ENCODE data around the gene ZBTB47.

The ZBTB47 gene

DNA sequence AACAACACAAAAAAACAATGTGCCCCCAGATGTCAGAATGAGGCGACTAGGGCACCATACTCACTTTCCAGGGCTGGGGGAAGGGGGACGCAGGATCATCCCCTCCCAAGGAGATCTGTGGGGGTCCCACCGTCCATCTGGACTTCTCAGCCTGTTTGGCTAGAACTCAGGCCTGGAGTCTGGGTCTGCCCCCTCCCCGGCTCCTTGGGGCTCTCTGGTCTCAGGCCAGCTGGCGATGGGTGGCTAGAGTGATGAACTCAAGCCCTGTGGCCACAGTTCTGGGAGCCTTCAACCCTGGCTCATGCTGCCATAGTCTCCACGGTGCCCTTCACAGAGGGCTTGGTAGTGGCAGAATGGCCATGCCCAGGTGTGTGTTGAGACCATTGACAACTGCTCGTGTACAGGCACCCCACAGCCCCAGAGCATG is 13.6 kb downstream of the ZBTB47 start:
- Mint-ChIP-seq H3K4me3 (no peak overlapping the region), H3K36me3 (peaks cover 3% of the 10 kb centered on the region), H3K27me3 (no peaks in the 10 kb centered on the region), H3K9me3 (ENCODE audit: low read depth) (no peaks in the 10 kb centered on the region), H3K27ac (no peak overlapping the region), H3K4me1 (ENCODE audit: low read depth) (no peaks in the 10 kb centered on the region)

DNA sequence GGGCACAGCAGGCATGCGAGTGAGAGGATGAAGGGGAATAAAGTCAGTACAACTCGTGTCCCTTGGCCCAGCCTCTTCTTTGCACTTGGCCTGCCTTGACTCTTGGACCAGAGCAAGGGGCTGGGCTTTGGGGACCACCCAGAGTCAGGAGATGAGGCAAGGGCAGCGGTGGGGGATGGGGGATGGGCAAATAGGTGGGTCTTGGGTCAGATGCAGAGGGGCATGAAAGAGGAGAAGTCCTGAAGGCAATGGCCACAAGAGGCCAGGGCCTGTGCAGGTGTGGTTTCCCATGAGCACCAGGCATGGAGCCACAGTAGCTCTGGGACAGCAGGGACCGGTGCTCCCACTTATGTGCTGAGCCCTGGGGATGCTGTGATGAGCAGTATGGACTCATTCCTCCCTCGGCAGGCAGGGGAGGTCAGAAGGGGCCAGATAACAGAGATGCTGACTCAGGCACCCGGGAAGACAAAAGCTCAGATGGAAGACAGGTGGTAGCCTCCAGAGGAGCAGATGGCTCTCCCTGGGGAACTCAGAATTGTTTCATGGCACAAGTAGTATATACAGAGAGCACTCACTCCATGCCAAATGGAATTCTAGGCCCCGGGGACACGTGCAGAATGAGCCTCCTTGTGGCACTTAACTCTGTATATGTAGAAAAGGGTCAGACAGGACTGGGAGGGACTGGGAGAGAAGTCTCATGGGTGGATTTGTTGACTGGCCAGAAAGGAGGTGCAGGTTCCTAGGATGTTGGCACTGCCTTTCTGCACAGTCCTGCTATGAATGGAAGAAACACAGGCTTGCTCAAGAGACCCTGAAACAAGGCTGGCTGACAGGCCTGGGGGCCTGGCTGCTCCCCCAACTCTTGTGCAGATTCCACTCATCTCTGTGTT is 14.3 kb downstream of the ZBTB47 start:
- no peaks in the 10 kb centered on the region for H3K27me3 Mint-ChIP-seq
- no peak overlapping the region for H3K27ac Mint-ChIP-seq
- H3K4me1 Mint-ChIP-seq (ENCODE audit: low read depth) = no peaks in the 10 kb centered on the region
- H3K4me3 Mint-ChIP-seq = no peak overlapping the region
- H3K36me3 Mint-ChIP-seq = peaks cover 3% of the 10 kb centered on the region
- H3K9me3 Mint-ChIP-seq (ENCODE audit: low read depth) = no peaks in the 10 kb centered on the region

DNA sequence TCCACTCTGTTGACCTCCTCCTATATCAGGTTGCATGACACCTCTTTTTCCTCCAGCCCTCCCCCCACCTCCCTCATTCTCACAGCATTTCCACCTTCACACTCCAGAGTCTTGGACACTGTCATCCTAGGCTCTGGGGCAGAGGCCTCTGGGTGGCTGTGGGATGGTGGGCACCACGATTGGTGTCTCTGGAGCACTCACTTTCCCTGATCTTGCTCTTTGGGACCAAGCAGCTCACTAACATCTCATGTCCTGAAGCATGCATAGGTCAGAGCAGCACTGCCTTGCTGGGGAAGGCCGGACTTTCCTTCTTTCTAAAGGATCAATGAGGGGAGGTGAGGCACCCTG is 14.9 kb downstream of the ZBTB47 start:
- Mint-ChIP-seq H3K36me3 (peaks cover 3% of the 10 kb centered on the region), H3K4me1 (ENCODE audit: low read depth) (no peaks in the 10 kb centered on the region), H3K9me3 (ENCODE audit: low read depth) (no peaks in the 10 kb centered on the region), H3K27ac (no peak overlapping the region), H3K4me3 (no peak overlapping the region), H3K27me3 (no peaks in the 10 kb centered on the region)

DNA sequence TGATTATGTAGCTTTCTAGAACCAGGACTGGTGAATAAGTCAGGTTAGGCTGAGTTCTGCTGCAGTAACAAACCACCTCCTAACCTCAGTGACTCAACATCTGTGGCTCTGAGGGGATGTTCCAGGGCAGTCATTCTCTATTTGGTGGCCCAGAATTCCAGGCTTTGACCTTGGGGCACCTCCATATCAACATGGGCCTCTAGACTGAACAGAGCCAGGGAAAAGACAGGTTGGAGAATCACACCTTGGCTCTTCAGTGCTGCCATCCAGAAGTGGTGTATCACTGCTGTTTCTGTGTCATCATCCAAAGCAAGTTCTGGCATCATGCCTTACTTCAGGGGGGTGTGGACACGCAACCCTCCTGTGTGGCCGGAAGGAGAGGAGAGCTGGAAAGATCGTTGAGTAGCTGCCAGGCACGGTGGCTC is 15.3 kb downstream of the ZBTB47 start:
- H3K27me3 Mint-ChIP-seq = no peaks in the 10 kb centered on the region
- peaks cover 3% of the 10 kb centered on the region for H3K36me3 Mint-ChIP-seq
- H3K4me3 Mint-ChIP-seq = no peak overlapping the region
- no peaks in the 10 kb centered on the region for H3K4me1 Mint-ChIP-seq (ENCODE audit: low read depth)
- no peak overlapping the region for H3K27ac Mint-ChIP-seq
- H3K9me3 Mint-ChIP-seq (ENCODE audit: low read depth) = no peaks in the 10 kb centered on the region

DNA sequence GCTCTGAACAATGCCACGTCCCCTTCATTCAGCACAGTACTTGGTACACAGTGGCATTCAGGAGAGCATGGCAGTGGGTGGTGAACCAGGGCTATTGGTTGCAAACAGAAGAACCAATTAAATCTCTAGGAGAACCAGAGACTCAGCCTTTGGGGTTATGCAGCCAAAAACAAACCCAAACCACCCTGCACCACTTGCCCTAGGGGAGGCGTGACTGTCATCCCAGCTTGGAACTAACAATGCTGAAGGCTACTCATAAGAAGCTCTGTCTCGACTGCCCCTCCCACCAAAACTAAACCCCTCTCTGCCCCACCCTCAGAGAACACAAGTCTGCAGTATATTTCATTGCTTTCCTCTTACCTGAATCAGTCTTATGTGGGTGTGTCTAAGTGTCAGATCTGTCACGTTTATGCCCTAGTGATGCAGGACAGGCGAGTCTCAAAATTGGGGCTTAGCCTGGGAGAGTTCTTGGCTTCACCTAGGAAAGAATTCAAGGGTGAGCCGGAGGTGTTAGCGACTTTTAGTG is 16.6 kb downstream of the ZBTB47 start:
- H3K4me1 Mint-ChIP-seq (ENCODE audit: low read depth) = no peaks in the 10 kb centered on the region
- no peaks in the 10 kb centered on the region for H3K27me3 Mint-ChIP-seq
- H3K36me3 Mint-ChIP-seq = peaks cover 3% of the 10 kb centered on the region
- H3K9me3 Mint-ChIP-seq (ENCODE audit: low read depth) = no peaks in the 10 kb centered on the region
- no peak overlapping the region for H3K4me3 Mint-ChIP-seq
- H3K27ac Mint-ChIP-seq = no peak overlapping the region

DNA sequence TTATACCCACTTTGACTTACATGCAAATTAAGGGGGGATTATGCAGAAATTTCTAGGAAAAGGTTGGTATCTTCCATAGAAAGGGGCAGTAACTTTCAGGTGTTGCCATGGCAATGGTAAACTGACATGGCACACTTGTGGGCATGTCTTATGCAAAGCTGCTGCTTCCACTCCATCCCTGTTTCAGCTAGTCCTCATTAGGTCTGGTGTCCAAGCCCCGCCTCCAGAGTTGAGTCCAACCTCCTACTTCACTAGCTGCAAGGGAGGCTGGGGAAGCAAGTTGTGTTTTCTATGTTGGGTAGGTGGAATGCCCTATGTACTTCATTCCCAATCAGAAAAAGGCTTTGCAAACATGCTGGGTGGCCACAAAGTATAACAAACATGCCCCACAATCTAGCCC is 17.2 kb downstream of the ZBTB47 start:
- Mint-ChIP-seq H3K27me3 (no peaks in the 10 kb centered on the region), H3K27ac (no peak overlapping the region), H3K4me3 (no peak overlapping the region), H3K4me1 (ENCODE audit: low read depth) (no peaks in the 10 kb centered on the region), H3K36me3 (peaks cover 3% of the 10 kb centered on the region), H3K9me3 (ENCODE audit: low read depth) (no peaks in the 10 kb centered on the region)

DNA sequence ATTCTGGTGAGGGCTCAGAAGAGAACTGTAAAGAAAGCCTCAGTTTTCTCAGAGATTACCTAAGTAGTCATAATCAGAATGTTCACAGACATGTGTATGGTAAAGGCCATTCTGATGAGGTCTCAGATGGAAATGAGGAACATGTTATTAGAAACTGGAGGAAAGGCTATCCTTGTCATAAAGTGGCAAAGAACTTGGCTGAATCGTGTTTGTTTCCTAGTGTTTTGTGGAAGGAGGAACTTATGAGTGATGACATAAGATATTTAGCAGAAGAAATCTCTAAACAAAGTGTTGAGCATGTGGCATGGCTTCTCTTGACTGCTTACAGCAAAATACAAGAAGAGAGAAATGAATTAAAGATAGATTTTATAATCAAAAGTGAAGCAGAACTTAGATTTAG is 19.0 kb downstream of the ZBTB47 start:
- Mint-ChIP-seq H3K4me3 (no peak overlapping the region), H3K27me3 (peaks cover 4% of the 10 kb centered on the region), H3K36me3 (peaks cover 7% of the 10 kb centered on the region), H3K4me1 (ENCODE audit: low read depth) (no peaks in the 10 kb centered on the region), H3K9me3 (ENCODE audit: low read depth) (peaks cover under 1% of the 10 kb centered on the region), H3K27ac (no peak overlapping the region)

DNA sequence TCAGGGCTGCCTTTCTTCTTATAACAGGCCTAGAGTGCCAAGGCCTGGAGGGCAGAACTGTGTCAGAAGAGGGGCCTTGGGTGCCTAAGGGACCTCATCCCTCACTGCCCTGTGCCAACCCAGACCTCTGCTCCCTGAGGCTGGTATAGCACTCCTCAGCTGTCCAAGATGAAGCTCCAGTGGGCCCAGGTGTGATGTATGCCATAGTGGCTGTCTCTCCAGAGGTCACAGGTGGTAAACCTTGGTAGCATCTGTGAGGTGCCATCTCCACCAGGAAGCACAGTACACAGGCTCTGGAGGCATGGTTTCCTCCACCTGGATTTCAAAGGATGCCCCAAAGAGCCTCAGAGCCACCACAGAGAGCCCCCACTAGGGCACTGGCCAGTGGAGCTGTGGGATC is 19.6 kb downstream of the ZBTB47 start:
- Mint-ChIP-seq H3K4me1 (ENCODE audit: low read depth) (no peaks in the 10 kb centered on the region), H3K36me3 (peaks cover 13% of the 10 kb centered on the region), H3K27me3 (peaks cover 7% of the 10 kb centered on the region), H3K27ac (no peak overlapping the region), H3K4me3 (no peak overlapping the region), H3K9me3 (ENCODE audit: low read depth) (peaks cover 7% of the 10 kb centered on the region)

DNA sequence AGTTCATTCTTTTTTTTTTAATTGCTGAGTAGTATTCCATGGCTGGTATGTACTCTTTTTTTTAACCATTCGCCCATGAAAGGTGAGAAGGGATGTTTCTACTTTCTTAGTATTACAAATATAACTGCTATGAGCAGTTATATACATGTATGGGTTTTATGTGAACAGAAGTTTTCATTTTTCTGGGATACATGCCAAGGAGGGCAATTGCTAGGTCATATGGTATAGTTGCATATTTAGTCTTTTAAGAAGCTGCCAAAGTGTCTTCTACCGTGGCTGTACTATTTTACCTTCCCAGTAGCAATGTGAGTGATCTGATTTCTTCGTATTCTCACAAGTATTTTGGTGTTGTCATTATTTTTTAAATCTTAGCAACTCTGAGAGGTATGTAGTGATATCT is 20.6 kb downstream of the ZBTB47 start:
- H3K9me3 Mint-ChIP-seq (ENCODE audit: low read depth) = peaks cover 12% of the 10 kb centered on the region
- no peaks in the 10 kb centered on the region for H3K4me1 Mint-ChIP-seq (ENCODE audit: low read depth)
- peaks cover 7% of the 10 kb centered on the region for H3K27me3 Mint-ChIP-seq
- no peak overlapping the region for H3K27ac Mint-ChIP-seq
- H3K36me3 Mint-ChIP-seq = peaks cover 11% of the 10 kb centered on the region
- H3K4me3 Mint-ChIP-seq = no peak overlapping the region

DNA sequence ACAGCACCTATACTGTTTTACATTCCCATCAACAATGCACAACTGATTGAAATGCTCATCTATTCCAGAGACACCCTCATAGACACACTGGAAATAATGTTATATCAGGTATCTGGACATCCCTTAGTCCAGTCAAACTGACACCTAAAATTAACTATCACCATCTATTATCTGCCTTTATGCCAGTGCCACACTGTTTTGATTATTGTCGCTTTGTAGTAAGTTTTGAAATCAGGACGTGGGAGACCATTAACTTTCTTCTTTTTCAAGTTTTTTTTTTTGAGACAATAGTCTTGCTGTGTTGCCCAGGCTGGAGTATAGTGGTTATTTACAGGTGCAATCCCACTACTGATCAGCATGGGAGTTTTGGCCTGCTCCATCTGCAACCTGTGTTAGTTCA is 22.4 kb downstream of the ZBTB47 start:
- no peak overlapping the region for H3K4me3 Mint-ChIP-seq
- H3K27me3 Mint-ChIP-seq = peaks cover 7% of the 10 kb centered on the region
- no peak overlapping the region for H3K27ac Mint-ChIP-seq
- peaks cover 12% of the 10 kb centered on the region for H3K9me3 Mint-ChIP-seq (ENCODE audit: low read depth)
- no peaks in the 10 kb centered on the region for H3K4me1 Mint-ChIP-seq (ENCODE audit: low read depth)
- peaks cover 11% of the 10 kb centered on the region for H3K36me3 Mint-ChIP-seq

DNA sequence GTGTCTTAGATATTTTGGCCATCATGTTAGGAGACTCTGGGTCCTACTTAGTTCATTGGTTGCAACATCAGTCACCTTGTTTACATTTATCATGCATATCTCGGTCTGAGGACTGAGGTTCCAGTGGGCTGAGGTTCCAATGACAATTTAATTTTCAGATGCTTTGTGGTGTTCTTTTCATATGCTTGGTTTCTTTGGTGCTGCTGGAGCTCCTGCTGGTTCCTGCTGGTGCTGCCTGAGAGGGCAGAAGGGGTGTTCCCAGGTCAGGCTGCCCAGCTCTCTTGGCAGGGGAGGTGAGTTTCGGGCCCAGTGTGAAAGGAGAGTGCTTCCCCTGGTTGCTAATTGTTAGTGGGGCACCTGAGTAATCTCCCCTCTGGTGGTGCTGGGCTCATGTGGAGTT is 24.9 kb downstream of the ZBTB47 start:
- H3K9me3 Mint-ChIP-seq (ENCODE audit: low read depth) = peaks cover 12% of the 10 kb centered on the region
- no peak overlapping the region for H3K4me3 Mint-ChIP-seq
- H3K27ac Mint-ChIP-seq = no peak overlapping the region
- peaks cover 12% of the 10 kb centered on the region for H3K27me3 Mint-ChIP-seq
- H3K4me1 Mint-ChIP-seq (ENCODE audit: low read depth) = no peaks in the 10 kb centered on the region
- H3K36me3 Mint-ChIP-seq = peaks cover 11% of the 10 kb centered on the region

DNA sequence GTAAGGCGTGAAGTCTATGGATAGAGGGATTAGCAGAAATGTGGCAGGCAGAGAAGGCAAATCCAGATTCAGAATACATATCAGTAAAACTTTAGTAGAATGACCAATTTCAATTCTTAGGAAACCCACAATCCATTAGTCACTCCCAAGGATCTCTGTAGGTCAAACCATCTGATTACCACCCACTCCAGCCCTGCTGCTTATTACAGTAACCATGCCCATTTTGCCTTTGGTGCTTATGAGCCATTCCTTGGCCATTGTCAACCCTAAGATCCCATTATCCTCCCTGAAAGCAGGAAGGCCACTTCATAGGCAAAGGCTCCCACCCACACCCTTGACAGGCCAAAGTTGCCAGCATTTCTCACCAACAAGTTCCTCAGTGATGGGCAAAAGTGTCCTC is 26.8 kb downstream of the ZBTB47 start:
- H3K27me3 Mint-ChIP-seq = peaks cover 12% of the 10 kb centered on the region
- H3K4me1 Mint-ChIP-seq (ENCODE audit: low read depth) = no peaks in the 10 kb centered on the region
- no peak overlapping the region for H3K27ac Mint-ChIP-seq
- peaks cover 11% of the 10 kb centered on the region for H3K36me3 Mint-ChIP-seq
- H3K9me3 Mint-ChIP-seq (ENCODE audit: low read depth) = peaks cover 12% of the 10 kb centered on the region
- H3K4me3 Mint-ChIP-seq = no peak overlapping the region

DNA sequence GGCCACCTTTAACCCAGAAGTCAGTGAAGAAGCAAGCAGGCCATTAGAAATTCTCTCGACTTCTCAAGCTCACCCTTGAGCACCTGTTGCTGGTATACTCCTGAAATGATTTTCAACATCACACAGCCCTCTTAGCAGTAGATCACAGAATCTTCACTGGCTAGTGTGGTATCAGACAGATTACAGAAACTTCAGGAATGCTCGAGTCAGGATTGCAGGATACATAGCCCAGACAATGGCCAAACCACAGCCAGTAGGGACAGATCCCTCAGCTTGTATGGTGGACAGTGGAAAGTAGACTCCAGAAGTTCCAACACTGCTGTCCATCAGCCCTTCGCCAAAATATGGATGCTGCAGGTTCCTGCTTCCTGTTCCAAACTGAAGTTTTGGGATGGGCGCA is 27.3 kb downstream of the ZBTB47 start:
- no peak overlapping the region for H3K4me3 Mint-ChIP-seq
- H3K27me3 Mint-ChIP-seq = peaks cover 12% of the 10 kb centered on the region
- H3K9me3 Mint-ChIP-seq (ENCODE audit: low read depth) = peaks cover 12% of the 10 kb centered on the region
- H3K27ac Mint-ChIP-seq = no peak overlapping the region
- H3K4me1 Mint-ChIP-seq (ENCODE audit: low read depth) = peaks cover under 1% of the 10 kb centered on the region
- H3K36me3 Mint-ChIP-seq = peaks cover 11% of the 10 kb centered on the region

DNA sequence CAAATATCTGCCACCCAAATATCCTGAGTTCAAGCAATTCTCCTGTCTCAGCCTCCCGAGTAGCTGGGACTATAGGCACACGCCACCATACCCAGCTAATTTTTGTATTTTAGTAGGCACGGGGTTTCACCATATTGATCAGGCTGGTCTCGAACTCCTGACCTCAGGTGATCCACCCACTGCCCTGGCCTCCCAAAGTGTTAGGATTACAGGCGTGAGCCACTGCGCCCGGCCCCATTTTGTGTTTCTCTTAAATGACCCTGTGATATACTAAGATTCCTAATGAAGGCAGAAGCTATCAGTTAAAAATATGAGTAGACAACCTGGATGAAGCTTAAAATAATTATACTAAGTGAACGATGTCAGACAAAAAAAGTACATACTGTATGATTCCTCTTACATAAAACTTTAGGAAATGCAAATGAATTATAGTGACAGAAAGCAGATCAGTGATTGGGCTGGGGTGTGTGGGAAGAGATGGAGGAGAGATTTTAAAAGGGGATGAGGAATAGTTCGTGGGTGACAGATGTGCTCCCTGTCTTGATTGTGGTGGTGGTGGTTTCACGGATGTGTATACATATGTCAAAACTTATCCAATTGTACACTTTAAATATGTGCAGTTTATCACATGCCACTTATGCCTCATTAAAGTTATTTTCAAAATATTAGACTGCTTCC is 28.0 kb downstream of the ZBTB47 start:
- peaks cover 11% of the 10 kb centered on the region for H3K27me3 Mint-ChIP-seq
- H3K9me3 Mint-ChIP-seq (ENCODE audit: low read depth) = peaks cover 12% of the 10 kb centered on the region
- peaks cover 2% of the 10 kb centered on the region for H3K4me1 Mint-ChIP-seq (ENCODE audit: low read depth)
- H3K4me3 Mint-ChIP-seq = no peak overlapping the region
- H3K27ac Mint-ChIP-seq = no peak overlapping the region
- peaks cover 8% of the 10 kb centered on the region for H3K36me3 Mint-ChIP-seq

DNA sequence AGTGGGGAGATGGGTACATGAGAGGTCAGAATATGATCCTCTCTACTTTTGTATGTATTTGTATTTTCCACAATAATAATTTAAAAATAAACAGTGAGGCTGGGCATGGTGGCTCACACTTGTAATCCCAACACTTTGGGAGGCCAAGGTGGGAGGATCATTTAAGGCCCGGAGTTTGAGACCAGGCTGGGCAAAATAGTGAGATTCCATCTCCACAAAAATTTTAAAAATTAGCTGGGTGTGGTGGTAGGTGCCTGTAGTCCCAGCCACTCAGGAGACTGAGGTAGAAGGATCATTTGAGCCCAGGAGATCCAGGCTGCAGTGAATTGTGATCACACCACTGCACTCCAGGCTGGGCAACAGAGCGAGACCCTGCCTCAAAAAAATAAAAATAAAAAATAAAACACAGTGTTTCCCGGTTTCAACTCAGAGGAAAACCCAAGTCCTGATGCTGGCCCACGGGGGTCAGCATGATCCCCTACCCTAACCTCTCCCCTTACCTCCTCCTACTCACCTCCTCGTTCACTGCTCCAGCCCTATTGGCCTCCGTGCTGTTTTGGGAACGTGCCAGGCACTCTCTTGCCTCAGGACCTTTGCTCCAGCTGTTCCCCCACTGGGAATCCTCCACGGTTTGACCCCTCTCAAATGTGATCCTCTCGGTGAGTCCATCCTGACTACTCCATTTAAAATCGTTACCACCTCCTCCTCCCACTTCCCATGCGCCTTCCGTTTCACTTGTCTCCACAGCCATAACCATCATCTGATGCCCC is 29.0 kb downstream of the ZBTB47 start:
- H3K9me3 Mint-ChIP-seq (ENCODE audit: low read depth) = peaks cover 12% of the 10 kb centered on the region
- H3K27me3 Mint-ChIP-seq = peaks cover 10% of the 10 kb centered on the region
- H3K36me3 Mint-ChIP-seq = peaks cover 7% of the 10 kb centered on the region
- H3K4me1 Mint-ChIP-seq (ENCODE audit: low read depth) = peaks cover 2% of the 10 kb centered on the region
- H3K27ac Mint-ChIP-seq = no peak overlapping the region
- H3K4me3 Mint-ChIP-seq = no peak overlapping the region

Measured in activated naive CD8-positive, alpha-beta T cell (primary cell).